SH-SY5Y (cell line): ENCODE results near the gene SPTLC2.

Experiments
- GATA2 ChIP-seq: IDR thresholded peaks from 2 replicates; pipeline ENCODE4 v1.6.1; 2011; ENCODE audit warnings: mild to moderate bottlenecking, low read depth, low read length
- GATA3 ChIP-seq: IDR thresholded peaks from 2 replicates; pipeline ENCODE4 v1.6.1; 2011; ENCODE audit warnings: low read depth, mild to moderate bottlenecking, low read length, moderate library complexity

- TF ChIP-seq GATA2 = no peak
- TF ChIP-seq GATA3 = no peak
Measured at GRCh38 chr14:77599889-77600288, 16.5 kb downstream of the SPTLC2 start.
